ENCODE results near the gene PTX4. TPM values are rescaled to one million over a fixed set of nuclear protein-coding genes. Genes with fewer than 3 reads are reported as not detected.

PTX4 gene
- total and polyA plus RNA-seq, 2 experiments from 2014 or later, result not detected

DNA sequence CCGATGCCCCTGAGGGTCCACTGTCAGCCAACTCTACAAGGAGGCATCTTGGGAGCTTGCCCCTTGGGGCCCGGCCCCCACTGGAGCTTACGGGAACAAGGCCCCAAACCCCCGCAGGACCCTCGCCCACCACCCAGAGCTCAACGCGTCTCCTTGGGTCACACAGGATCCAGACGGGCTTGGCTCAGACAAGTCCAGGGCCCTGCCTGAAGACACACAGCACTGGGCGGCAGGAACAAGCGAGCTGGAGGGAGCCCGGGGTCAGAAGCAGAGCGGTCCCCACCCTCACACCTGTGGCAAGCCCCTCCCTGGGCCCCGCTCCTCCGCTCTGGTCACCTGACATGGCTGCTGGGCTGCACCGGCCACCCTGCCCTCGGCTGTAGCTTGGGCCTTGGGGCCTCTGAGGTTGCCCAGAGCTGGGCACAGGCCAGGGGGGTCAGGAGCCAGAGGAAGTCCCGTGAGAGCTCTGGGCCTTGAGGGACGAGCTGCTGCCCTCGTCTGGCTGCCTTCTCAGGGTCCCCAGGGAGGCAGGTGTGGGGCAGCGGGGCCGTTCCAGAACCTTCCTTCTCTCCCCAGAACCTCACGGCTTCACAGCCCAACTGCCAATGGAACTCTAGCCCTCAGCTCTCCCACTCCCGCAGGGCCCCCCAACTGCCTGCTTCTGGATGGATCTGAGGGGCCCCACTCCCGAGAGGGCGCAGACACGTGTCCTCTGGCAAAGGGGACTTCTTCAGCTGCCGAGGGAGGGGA lies 44.6 kb downstream of the PTX4 start, which contains the start of gene CCDC154:
Gene CCDC154, minus strand, starts transcription at position 577 of the 750 bp plus-strand sequence. Its CDS starts 234 bp downstream, at position 343.
- no peak within 1 kb of the TSS for H3K4me2 ChIP-seq
- peaks cover 2% of the 10 kb centered on the region for H3K27me3 Mint-ChIP-seq (ENCODE audit: insufficient read depth, low read depth, poor library complexity)
- no peak within 1 kb of the TSS for H3K4me3 Mint-ChIP-seq
- H3F3A ChIP-seq (replicated peaks; ENCODE audit: low read depth), result no peaks in the 10 kb centered on the region
- DNase-seq (ENCODE audit: low spot score), result no peak
- H3K36me3 Mint-ChIP-seq (ENCODE audit: low read depth), result no peaks in the 10 kb centered on the region
- no peaks in the 10 kb centered on the region for H3K27me3 ChIP-seq (ENCODE audit: insufficient read depth)
- no peak within 1 kb of the TSS for H3K4me3 ChIP-seq
- H2AFZ ChIP-seq, result no peak within 1 kb of the TSS
- H4K20me1 ChIP-seq (replicated peaks; ENCODE audit: insufficient read depth), result no peaks in the 10 kb centered on the region
- no peak within 1 kb of the TSS for H3K27ac Mint-ChIP-seq
- H3K4me1 ChIP-seq (ENCODE audit: insufficient read depth), result no peaks in the 10 kb centered on the region
- H3K79me2 ChIP-seq (replicated peaks; ENCODE audit: insufficient read depth), result no peaks in the 10 kb centered on the region
- peak; percentile 10 for ATAC-seq
- TF ChIP-seq POLR2AphosphoS5 (IDR thresholded peaks at IDR 0.05; ENCODE audit: low read depth), result no peak
- TF ChIP-seq, protein P1, sequence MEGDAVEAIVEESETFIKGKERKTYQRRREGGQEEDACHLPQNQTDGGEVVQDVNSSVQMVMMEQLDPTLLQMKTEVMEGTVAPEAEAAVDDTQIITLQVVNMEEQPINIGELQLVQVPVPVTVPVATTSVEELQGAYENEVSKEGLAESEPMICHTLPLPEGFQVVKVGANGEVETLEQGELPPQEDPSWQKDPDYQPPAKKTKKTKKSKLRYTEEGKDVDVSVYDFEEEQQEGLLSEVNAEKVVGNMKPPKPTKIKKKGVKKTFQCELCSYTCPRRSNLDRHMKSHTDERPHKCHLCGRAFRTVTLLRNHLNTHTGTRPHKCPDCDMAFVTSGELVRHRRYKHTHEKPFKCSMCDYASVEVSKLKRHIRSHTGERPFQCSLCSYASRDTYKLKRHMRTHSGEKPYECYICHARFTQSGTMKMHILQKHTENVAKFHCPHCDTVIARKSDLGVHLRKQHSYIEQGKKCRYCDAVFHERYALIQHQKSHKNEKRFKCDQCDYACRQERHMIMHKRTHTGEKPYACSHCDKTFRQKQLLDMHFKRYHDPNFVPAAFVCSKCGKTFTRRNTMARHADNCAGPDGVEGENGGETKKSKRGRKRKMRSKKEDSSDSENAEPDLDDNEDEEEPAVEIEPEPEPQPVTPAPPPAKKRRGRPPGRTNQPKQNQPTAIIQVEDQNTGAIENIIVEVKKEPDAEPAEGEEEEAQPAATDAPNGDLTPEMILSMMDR (conservative IDR thresholded peaks at IDR 0.05; ENCODE audit: low read depth in 2 of 2), result no peak
- no peak for TF ChIP-seq EZH2 (IDR thresholded peaks at IDR 0.05; ENCODE audit: low read depth, unreplicated experiment)
- no peak for TF ChIP-seq NANOG (IDR thresholded peaks at IDR 0.05; ENCODE audit: borderline replicate concordance)
- H3K9me3 Mint-ChIP-seq, result no peaks in the 10 kb centered on the region
- no peak within 1 kb of the TSS for H3K27ac ChIP-seq (ENCODE audit: low read depth)
- no peaks in the 10 kb centered on the region for H3K9me2 ChIP-seq (ENCODE audit: insufficient read depth)
- no peaks in the 10 kb centered on the region for H3K4me1 Mint-ChIP-seq
- H3K36me3 ChIP-seq (ENCODE audit: insufficient read depth), result no peaks in the 10 kb centered on the region

- peak; percentile 52 for ATAC-seq
- DNase-seq (ENCODE audit: low spot score), result no peak
- Histone ChIP-seq H3K9me2 (ENCODE audit: insufficient read depth) (no peaks in the 10 kb centered on the region), H3F3A (replicated peaks; ENCODE audit: low read depth) (no peaks in the 10 kb centered on the region), H3K27ac (ENCODE audit: low read depth) (no peak overlapping the region), H2AFZ (no peak overlapping the region), H3K4me3 (no peak overlapping the region), H3K4me2 (no peak overlapping the region), H3K36me3 (ENCODE audit: insufficient read depth) (no peaks in the 10 kb centered on the region), H3K27me3 (ENCODE audit: insufficient read depth) (no peaks in the 10 kb centered on the region), H4K20me1 (replicated peaks; ENCODE audit: insufficient read depth) (no peaks in the 10 kb centered on the region), H3K79me2 (replicated peaks; ENCODE audit: insufficient read depth) (no peaks in the 10 kb centered on the region), H3K4me1 (ENCODE audit: insufficient read depth) (no peaks in the 10 kb centered on the region)
- no peak for TF ChIP-seq ZNF114 (CRISPR knock-in tag; IDR thresholded peaks at IDR 0.05)
- TF ChIP-seq STAT1 (IDR thresholded peaks at IDR 0.05; ENCODE audit: unreplicated experiment), result no peak
- no peak for TF ChIP-seq JUNB (IDR thresholded peaks at IDR 0.05; ENCODE audit: unreplicated experiment)
- TF ChIP-seq CREB1 (CRISPR knock-in tag; IDR thresholded peaks at IDR 0.05; ENCODE audit: low read depth), result no peak
- TF ChIP-seq, protein P1 (conservative IDR thresholded peaks at IDR 0.05; ENCODE audit: low read depth in 2 of 2), result no peak
- TF ChIP-seq, protein P2, sequence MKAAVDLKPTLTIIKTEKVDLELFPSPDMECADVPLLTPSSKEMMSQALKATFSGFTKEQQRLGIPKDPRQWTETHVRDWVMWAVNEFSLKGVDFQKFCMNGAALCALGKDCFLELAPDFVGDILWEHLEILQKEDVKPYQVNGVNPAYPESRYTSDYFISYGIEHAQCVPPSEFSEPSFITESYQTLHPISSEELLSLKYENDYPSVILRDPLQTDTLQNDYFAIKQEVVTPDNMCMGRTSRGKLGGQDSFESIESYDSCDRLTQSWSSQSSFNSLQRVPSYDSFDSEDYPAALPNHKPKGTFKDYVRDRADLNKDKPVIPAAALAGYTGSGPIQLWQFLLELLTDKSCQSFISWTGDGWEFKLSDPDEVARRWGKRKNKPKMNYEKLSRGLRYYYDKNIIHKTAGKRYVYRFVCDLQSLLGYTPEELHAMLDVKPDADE (IDR thresholded peaks at IDR 0.05), result no peak
- TF ChIP-seq EZH2 (IDR thresholded peaks at IDR 0.05; ENCODE audit: low read depth, unreplicated experiment), result no peak
- no peak overlapping the region for H3K27ac Mint-ChIP-seq
- no peak overlapping the region for H3K4me3 Mint-ChIP-seq
- no peaks in the 10 kb centered on the region for H3K9me3 Mint-ChIP-seq
- no peaks in the 10 kb centered on the region for H3K4me1 Mint-ChIP-seq
- no peaks in the 10 kb centered on the region for H3K36me3 Mint-ChIP-seq (ENCODE audit: low read depth)
- peaks cover 2% of the 10 kb centered on the region for H3K27me3 Mint-ChIP-seq (ENCODE audit: insufficient read depth, low read depth, poor library complexity)
These were observed 45.3 kb downstream of the PTX4 start for GRCh38 chr16:1443403-1443973.
